Upper lobe of right lung (tissue), 1 donor: ENCODE measurements around the gene UBIAD1. TPM values are rescaled to one million over a fixed set of nuclear protein-coding genes. Genes with fewer than 3 reads are reported as not detected.

Experiments
- ATAC-seq: fragments of 200-7000 bp; cut with Tn5 transposase; one replicate; pipeline ENCODE4 v1.9.1; 2020; ENCODE audit warnings: mild to moderate bottlenecking, moderate library complexity
- DNase-seq: peaks from one replicate; pipeline ENCODE4 v3.0.0-alpha.2; 2020
- H3K27ac ChIP-seq: fragments of 200-600 bp; one replicate; pipeline ENCODE4 v1.8.0; 2022
- H3K27me3 ChIP-seq: fragments of 200-600 bp; one replicate; pipeline ENCODE4 v1.8.0; 2022; ENCODE audit warnings: mild to moderate bottlenecking
- H3K36me3 ChIP-seq: fragments of 200-600 bp; one replicate; pipeline ENCODE4 v1.8.0; 2022
- H3K4me1 ChIP-seq: fragments of 200-600 bp; one replicate; pipeline ENCODE4 v1.8.0; 2022
- H3K4me3 ChIP-seq: fragments of 200-600 bp; one replicate; pipeline ENCODE4 v1.8.0; 2022; ENCODE audit warnings: mild to moderate bottlenecking
- H3K9me3 ChIP-seq: fragments of 200-600 bp; one replicate; pipeline ENCODE4 v1.8.0; 2022
- intact Hi-C: fragments of 100-400 bp; cut with DNase I; formaldehyde crosslinking; loops from one replicate; pipeline ENCODE4 v1.11.0; 2022
- total RNA-seq: library from RNA; stranded (reverse); fragmentation: NEBNext Ultra II Directional; extraction: Animal tissue kit (Norgen Biotek cat#: 25700); gene quantifications from one replicate; pipeline ENCODE4 v1.2.1, GENCODE V29; 2021
- TF ChIP-seq, protein P1 (sequence below): fragments of 200-600 bp; IDR thresholded peaks from one replicate; pipeline ENCODE4 v1.8.0; 2022; ENCODE audit warnings: antibody characterized with exemption
- donor health status: DM: no; HTN: yes; CAD: no; lungs with severe emphysema.

Gene UBIAD1
- total RNA-seq, 1 donor from 2014 or later, result 15.3 TPM

DNA sequence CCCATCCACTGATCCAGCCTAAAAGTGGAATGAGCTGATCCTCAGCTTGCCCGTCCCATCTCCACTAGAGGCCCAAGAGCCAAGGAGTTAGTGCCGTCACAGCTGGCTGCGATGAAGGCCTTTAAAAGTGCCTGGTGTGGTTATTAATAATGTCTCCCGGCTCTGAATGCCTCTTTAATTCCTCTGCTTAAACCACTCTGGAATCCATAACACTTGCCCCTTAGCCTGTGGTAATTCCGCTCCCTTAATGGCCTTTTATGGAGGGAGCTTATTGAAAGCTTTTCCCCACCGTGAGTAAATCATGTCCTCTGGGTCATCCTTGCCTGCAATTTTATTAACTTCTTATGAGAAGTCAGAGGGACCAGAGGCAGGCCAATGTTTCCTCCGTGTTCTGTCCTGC, 55.4 kb downstream of the UBIAD1 start:
- no peaks in the 10 kb centered on the region for H3K36me3 ChIP-seq
- H3K27ac ChIP-seq, result no peak overlapping the region
- ATAC-seq (no peak), DNase-seq (no peak)
- intact Hi-C loops, result no loop called here
- TF ChIP-seq, protein P1, sequence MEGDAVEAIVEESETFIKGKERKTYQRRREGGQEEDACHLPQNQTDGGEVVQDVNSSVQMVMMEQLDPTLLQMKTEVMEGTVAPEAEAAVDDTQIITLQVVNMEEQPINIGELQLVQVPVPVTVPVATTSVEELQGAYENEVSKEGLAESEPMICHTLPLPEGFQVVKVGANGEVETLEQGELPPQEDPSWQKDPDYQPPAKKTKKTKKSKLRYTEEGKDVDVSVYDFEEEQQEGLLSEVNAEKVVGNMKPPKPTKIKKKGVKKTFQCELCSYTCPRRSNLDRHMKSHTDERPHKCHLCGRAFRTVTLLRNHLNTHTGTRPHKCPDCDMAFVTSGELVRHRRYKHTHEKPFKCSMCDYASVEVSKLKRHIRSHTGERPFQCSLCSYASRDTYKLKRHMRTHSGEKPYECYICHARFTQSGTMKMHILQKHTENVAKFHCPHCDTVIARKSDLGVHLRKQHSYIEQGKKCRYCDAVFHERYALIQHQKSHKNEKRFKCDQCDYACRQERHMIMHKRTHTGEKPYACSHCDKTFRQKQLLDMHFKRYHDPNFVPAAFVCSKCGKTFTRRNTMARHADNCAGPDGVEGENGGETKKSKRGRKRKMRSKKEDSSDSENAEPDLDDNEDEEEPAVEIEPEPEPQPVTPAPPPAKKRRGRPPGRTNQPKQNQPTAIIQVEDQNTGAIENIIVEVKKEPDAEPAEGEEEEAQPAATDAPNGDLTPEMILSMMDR, result no peak
- H3K4me3 ChIP-seq, result no peak overlapping the region
- no peaks in the 10 kb centered on the region for H3K4me1 ChIP-seq
- H3K27me3 ChIP-seq, result no peaks in the 10 kb centered on the region
- H3K9me3 ChIP-seq, result no peaks in the 10 kb centered on the region

- Histone ChIP-seq H3K27ac (no peak overlapping the region), H3K9me3 (no peaks in the 10 kb centered on the region), H3K4me3 (no peak overlapping the region), H3K36me3 (no peaks in the 10 kb centered on the region), H3K4me1 (no peaks in the 10 kb centered on the region), H3K27me3 (peaks cover 5% of the 10 kb centered on the region)
- ATAC-seq, result no peak
- intact Hi-C loops, result no loop called here
- TF ChIP-seq, protein P1, result no peak
- DNase-seq, result no peak
Observed at GRCh38 chr1:11330411-11330810, 57.4 kb downstream of the UBIAD1 start.

- intact Hi-C loops, result no loop called here
- DNase-seq (no peak), ATAC-seq (no peak)
- no peaks in the 10 kb centered on the region for H3K9me3 ChIP-seq
- H3K36me3 ChIP-seq, result no peaks in the 10 kb centered on the region
- no peaks in the 10 kb centered on the region for H3K4me1 ChIP-seq
- TF ChIP-seq, protein P1, result no peak
- no peak overlapping the region for H3K4me3 ChIP-seq
- H3K27ac ChIP-seq, result no peak overlapping the region
- peaks cover 5% of the 10 kb centered on the region for H3K27me3 ChIP-seq
Observed at GRCh38 chr1:11331036-11331944, 58.3 kb downstream of the UBIAD1 start.

GRCh38 chr1:11331945-11332546, 59.0 kb downstream of the UBIAD1 start:
- TF ChIP-seq, protein P1, result no peak
- no peaks in the 10 kb centered on the region for H3K9me3 ChIP-seq
- no peak overlapping the region for H3K27ac ChIP-seq
- no peak overlapping the region for H3K4me3 ChIP-seq
- H3K36me3 ChIP-seq, result no peaks in the 10 kb centered on the region
- ATAC-seq (no peak), DNase-seq (no peak)
- peaks cover 5% of the 10 kb centered on the region for H3K27me3 ChIP-seq
- no peaks in the 10 kb centered on the region for H3K4me1 ChIP-seq
- intact Hi-C loops, result no loop called here

DNA sequence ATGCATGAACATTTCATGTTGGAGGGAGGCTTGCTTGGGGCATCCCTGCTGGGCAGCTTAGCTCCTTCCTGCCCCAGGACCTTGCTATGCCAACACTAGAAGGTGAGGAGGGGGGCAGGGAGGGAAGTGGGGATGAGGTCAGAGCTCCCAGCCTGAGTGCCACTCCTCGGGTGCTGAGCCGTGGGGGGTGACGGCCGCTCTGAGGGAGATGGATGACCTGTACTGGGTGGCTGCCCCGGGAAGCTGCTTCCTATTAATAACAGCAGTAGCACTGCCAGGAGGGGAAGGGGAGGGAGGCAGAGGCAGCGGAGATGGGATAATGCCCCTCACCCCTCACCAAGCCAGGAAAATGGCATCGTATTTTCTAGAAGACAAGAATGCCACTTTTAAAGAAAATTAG, 60.6 kb downstream of the UBIAD1 start:
- peaks cover 13% of the 10 kb centered on the region for H3K27me3 ChIP-seq
- no peaks in the 10 kb centered on the region for H3K9me3 ChIP-seq
- no peak for DNase-seq
- no peak for ATAC-seq
- intact Hi-C loops, result no loop called here
- no peaks in the 10 kb centered on the region for H3K36me3 ChIP-seq
- no peak overlapping the region for H3K4me3 ChIP-seq
- H3K4me1 ChIP-seq, result no peaks in the 10 kb centered on the region
- no peak overlapping the region for H3K27ac ChIP-seq
- TF ChIP-seq, protein P1, result no peak
